Keratinocyte (primary cell): Measurements from ENCODE around the gene CS.

Experiments
- CTCF ChIP-seq, 3 experiments: IDR thresholded peaks in 1 of 3; conservative IDR thresholded peaks in 1 of 3; optimal IDR thresholded peaks in 1 of 3; 2 replicates in 2 of 3; 3 replicates in 1 of 3; pipeline versions ENCODE3 to v1.5.1; 2011; ENCODE audit warnings: low read length in 3 of 3, mild to moderate bottlenecking in 3 of 3, moderate library complexity in 2 of 3, control low read depth in 1 of 3, inconsistent platforms in 1 of 3; ENCODE audit not compliant: insufficient read depth in 2 of 3; ENCODE audit errors: extremely low read depth in 1 of 3
- EZH2 ChIP-seq: IDR thresholded peaks from one replicate; pipeline ENCODE4 v1.6.1; 2012; ENCODE audit warnings: inconsistent platforms, mild to moderate bottlenecking, low read length, moderate library complexity

GRCh38 chr12:56315249-56315621 lies 15.1 kb upstream of the CS start:
- TF ChIP-seq CTCF (optimal IDR thresholded peaks at IDR 0.05 in 1 of 3, IDR thresholded peaks at IDR 0.05 in 1 of 3, conservative IDR thresholded peaks at IDR 0.05 in 1 of 3; ENCODE audit: extremely low read depth in 1 of 3, insufficient read depth in 2 of 3, low read length in 3 of 3): no peak
- no peak for TF ChIP-seq EZH2
